Measurements from ENCODE around the gene BRI3BP.
A peak's percentile ranks its signal among the peaks of the same experiment; 100 is the strongest.

Gene BRI3BP

DNA sequence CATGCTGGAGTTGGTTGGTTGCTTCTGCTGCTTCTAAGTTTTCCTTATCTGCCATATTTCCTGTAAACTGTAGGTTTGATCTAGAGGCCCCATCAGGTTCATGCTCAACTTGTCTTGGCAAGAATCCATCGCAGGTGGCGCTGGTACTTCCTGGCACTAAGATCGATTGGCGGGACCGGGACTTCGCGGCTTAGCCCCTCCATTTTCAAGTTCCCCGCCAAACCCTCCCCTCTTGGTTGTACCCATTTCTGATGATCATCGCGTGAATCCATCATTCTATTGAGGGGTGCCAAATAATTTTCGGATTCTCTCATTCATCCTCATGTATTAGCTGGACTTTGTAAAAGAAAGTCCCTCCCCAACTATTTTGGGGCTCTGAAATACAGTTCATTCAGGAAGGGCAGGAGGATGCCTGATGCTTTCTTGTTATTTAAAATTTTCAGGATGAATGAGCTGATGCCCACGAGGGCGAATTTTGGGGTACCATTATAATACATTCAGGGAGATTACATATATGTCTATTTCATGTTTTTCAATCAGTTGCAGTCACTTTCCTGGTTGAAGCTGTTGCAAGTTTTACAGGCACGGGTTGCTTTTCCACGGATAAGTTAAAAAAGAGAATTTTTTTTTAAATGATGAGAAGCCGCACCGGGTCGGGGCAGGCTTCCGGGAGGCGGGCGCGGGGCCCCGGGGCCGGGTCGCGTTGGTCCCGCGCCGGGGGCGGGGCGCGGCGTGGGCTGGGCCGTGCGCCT lies 395 bp upstream of the BRI3BP start:
- Mint-ChIP-seq H3K4me1 (ENCODE audit: low read depth in 2 of 2) (peaks cover 26 to 33% of the 10 kb centered on the region in 2 donors), H3K27me3 (no peaks in the 10 kb centered on the region), H3K36me3 (ENCODE audit: insufficient read depth) (peaks cover 14% of the 10 kb centered on the region), H3K4me3 (peak overlapping the region; percentile 88 to 92), H3K9me3 (no peaks in the 10 kb centered on the region), H3K27ac (peak overlapping the region in 1 of 2 donors; percentile 76)
- DNase-seq (peak; percentile 74 to 76 (median 76)), ATAC-seq (replicated peaks) (peak; percentile 73)

DNA sequence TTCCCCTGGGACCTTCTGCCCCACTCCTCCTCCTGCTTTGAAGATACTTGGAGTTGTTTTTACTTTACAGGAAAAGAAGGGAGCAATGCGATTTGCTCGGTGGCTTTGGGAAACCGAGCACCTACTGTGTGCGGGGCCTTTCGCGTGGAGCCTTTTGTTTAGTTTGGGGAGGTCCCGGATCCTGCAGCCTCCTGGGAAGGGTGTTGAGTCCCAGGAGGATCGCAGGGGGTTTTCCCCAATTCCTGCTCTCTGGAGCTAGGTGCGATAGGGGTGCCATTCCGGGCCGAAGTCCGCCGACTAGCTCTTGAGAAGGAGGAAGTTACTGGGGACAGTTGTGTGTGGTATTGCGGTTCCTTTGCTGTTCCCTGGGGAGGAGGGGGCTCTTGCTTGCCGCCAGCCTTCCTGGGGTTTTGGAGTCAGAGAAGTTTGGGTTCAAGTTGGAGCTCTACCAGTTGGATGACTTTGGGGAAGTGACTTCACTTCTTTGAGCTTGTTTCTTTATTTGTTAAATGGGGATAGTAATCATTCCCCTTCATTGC lies 1.1 kb downstream of the BRI3BP start:
- Mint-ChIP-seq H3K4me3 (peak overlapping the region; percentile 88 to 90), H3K4me1 (ENCODE audit: low read depth in 2 of 2) (peaks cover 18 to 21% of the 10 kb centered on the region in 2 donors), H3K36me3 (ENCODE audit: insufficient read depth) (peaks cover 8% of the 10 kb centered on the region), H3K27me3 (no peaks in the 10 kb centered on the region), H3K9me3 (no peaks in the 10 kb centered on the region), H3K27ac (peak overlapping the region; percentile 6 to 60)
- ATAC-seq (replicated peaks) (no peak), DNase-seq (no peak)

DNA sequence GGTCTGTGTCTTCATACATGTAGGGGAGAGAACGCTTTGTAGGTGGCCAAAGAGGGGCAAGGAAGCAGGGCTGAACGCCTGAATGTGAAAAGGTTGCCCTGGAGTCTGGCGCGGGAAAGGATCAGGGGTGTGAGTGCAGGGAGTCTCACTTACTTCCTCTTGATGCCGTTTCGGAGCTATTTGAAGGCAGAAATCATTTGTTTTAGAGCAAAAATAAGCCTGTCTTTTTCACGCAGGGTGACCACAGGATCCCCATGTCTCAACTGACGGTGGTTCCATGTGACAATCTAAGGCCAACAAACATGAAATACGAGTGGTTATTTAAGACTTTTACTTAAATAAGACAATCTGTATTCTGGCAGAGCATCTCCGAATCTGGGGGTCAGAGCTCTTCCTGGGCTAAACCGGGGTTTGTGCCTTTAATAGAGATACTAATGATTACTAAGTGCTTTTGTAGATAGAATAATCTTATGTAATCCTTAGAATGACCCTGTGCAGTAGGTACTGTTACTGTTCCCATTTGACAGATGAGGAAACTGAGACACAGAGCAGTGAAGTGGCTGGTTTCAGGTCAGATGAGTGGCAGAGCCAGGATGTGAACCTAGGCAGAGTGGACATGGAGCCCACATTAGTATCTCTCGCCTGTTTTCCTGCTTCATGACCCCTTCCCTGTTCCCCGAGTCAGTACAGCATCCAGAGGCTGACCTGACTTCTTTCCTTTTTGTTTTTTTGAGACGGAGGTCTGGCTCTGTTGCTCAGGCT lies 1.9 kb downstream of the BRI3BP start:
- H3K27ac Mint-ChIP-seq, result peak overlapping the region in 1 of 2 donors; percentile 60

DNA sequence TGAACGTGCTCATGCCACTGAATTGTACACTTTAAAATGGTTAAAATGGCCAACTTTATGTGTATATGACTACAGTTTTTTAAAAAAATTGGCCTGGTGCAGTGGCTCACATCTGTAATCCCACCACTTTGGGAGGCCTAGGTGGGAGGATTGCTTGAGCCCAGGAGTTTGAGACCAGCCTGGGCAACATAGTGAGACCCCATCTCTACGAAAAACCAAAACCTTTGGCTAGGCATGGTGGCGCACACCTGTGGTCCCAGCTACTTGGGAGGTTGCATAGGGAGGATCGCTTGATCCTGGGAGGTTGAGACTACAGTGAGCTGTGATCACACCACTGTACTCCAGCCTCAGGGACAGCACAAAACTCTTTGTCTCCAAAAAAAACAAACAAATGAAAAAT lies 5.3 kb downstream of the BRI3BP start:
- H3K9me3 Mint-ChIP-seq, result no peaks in the 10 kb centered on the region
- H3K4me3 Mint-ChIP-seq, result no peak overlapping the region
- H3K27ac Mint-ChIP-seq, result no peak overlapping the region
- H3K4me1 Mint-ChIP-seq (ENCODE audit: low read depth in 2 of 2), result peaks cover 20 to 21% of the 10 kb centered on the region in 2 donors
- H3K27me3 Mint-ChIP-seq, result no peaks in the 10 kb centered on the region
- DNase-seq (no peak), ATAC-seq (replicated peaks) (no peak)
- H3K36me3 Mint-ChIP-seq (ENCODE audit: insufficient read depth), result peaks cover 3% of the 10 kb centered on the region

More for the DNA sequence above, 1.9 kb downstream of the BRI3BP start:
- ATAC-seq (replicated peaks) (no peak), DNase-seq (no peak)
- peaks cover 18 to 26% of the 10 kb centered on the region in 2 donors for H3K4me1 Mint-ChIP-seq (ENCODE audit: low read depth in 2 of 2)
- H3K36me3 Mint-ChIP-seq (ENCODE audit: insufficient read depth), result peaks cover 3% of the 10 kb centered on the region
- H3K27me3 Mint-ChIP-seq, result no peaks in the 10 kb centered on the region
- H3K9me3 Mint-ChIP-seq, result no peaks in the 10 kb centered on the region
- peak overlapping the region; percentile 88 to 90 for H3K4me3 Mint-ChIP-seq

DNA sequence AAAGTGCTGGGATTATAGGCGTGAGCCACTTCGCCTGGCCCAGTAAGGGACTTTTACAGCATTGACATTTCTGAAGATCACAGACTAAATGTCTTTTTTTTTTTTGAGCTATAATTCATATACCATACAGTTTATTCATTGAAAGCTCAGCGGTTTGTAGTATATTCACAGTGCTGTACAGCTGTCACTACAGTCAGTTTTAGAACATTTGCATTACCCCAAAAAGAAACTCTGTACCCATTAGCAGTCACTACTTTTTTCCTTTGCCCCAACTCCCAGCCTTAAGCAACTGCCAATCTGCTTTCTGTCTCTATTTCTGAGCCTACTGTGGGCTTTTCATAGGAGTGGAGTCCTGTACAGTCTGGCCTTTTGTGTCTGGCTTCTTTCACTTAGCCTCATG lies 8.2 kb downstream of the BRI3BP start:
- Mint-ChIP-seq H3K4me3 (no peak overlapping the region), H3K27me3 (no peaks in the 10 kb centered on the region), H3K36me3 (ENCODE audit: insufficient read depth) (no peaks in the 10 kb centered on the region), H3K4me1 (ENCODE audit: low read depth in 2 of 2) (peaks cover 6 to 9% of the 10 kb centered on the region in 2 donors), H3K27ac (no peak overlapping the region), H3K9me3 (no peaks in the 10 kb centered on the region)
- ATAC-seq (replicated peaks) (no peak), DNase-seq (no peak)

DNA sequence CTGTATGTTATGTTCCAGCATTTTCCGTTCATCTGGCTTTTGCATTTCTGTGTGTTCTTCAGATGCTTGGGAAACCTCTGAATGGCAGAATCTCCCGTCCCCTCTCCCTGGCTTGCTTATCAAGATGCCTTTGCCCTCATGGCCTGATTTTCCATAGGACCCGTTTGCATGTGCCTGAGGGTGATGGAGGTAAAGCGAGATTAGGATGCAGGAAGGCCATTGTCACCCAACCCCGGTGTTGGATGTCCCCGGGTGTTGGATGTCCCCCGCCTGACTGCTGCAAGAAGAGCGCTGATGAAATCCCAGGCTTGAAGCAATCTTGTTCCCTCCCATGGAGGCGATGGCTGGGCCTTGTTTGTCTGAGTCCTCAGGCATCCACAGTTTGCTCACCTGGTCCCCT lies 9.6 kb downstream of the BRI3BP start:
- Mint-ChIP-seq H3K27ac (no peak overlapping the region), H3K36me3 (ENCODE audit: insufficient read depth) (no peaks in the 10 kb centered on the region), H3K9me3 (no peaks in the 10 kb centered on the region), H3K4me1 (ENCODE audit: low read depth in 2 of 2) (peaks cover 6 to 9% of the 10 kb centered on the region in 2 donors), H3K27me3 (no peaks in the 10 kb centered on the region), H3K4me3 (no peak overlapping the region)
- ATAC-seq (replicated peaks), result no peak
- DNase-seq, result no peak

DNA sequence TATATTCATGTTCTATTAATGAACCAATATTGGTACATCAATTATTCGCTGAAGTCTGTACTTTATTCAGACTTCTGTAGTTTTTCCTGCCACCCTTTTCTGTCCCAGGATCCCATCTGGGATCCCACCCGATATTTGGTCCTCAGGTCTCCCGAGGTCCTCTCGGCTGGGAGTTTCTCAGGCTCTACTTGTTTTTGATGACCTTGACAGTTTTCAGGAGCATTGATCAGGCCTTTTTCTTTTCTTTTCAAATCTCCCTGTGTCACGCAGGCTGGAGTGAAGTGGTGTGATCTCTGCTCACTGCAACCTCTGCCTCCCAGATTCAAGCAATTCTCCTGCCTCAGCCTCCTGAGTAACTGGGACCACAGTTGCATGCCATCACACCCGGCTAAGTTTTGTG lies 11.2 kb downstream of the BRI3BP start:
- ATAC-seq (replicated peaks) (no peak), DNase-seq (no peak)
- Mint-ChIP-seq H3K27ac (no peak overlapping the region), H3K36me3 (ENCODE audit: insufficient read depth) (peaks cover 2% of the 10 kb centered on the region), H3K4me3 (no peak overlapping the region), H3K4me1 (ENCODE audit: low read depth in 2 of 2) (peaks cover 6 to 9% of the 10 kb centered on the region in 2 donors), H3K27me3 (no peaks in the 10 kb centered on the region), H3K9me3 (no peaks in the 10 kb centered on the region)

DNA sequence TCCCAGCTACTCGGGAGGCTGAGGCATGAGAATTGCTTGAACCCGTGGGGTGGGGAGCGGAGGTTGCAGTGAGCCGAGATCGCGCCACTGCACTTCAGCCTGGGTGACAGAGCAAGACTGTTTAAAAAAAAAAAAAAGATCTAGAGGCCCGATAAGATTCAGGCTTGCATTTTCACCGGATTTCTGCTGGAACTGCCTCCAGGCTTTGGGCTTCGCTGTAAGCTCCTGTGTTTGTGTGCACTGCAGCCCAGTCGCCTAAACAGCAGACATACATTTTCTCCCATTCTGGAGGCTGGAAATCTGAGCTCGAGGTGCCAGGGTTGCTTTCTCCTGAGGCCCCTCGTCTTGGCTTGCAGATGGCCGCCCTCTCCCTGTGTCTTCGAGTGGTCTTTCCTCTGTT lies 12.2 kb downstream of the BRI3BP start:
- Mint-ChIP-seq H3K4me3 (no peak overlapping the region), H3K4me1 (ENCODE audit: low read depth in 2 of 2) (peaks cover 1 to 3% of the 10 kb centered on the region in 2 donors), H3K9me3 (no peaks in the 10 kb centered on the region), H3K27me3 (no peaks in the 10 kb centered on the region), H3K27ac (no peak overlapping the region), H3K36me3 (ENCODE audit: insufficient read depth) (peaks cover 7% of the 10 kb centered on the region)
- DNase-seq (no peak), ATAC-seq (replicated peaks) (no peak)

DNA sequence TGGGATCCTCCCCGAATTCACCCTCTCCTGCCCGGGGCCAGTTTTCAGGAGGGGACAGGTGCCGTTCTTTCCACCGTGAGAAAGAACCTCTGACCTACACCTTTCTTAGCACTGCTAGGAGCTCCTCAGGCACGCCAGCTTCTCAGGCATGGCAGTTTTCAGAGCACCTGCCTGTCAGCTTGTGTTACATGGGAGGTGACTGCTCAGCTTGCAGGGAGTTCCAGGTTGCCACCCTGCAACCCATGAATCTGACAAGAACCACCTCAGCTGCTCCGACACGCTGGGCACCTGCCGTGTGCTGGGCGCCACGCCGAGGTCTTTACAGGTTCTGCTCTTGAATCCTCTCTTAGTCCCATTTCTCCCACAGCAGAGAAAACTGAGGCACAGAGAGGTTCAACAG lies 12.9 kb downstream of the BRI3BP start:
- ATAC-seq (replicated peaks) (no peak), DNase-seq (no peak)
- Mint-ChIP-seq H3K27ac (no peak overlapping the region), H3K9me3 (no peaks in the 10 kb centered on the region), H3K4me3 (no peak overlapping the region), H3K36me3 (ENCODE audit: insufficient read depth) (peaks cover 7% of the 10 kb centered on the region), H3K27me3 (no peaks in the 10 kb centered on the region), H3K4me1 (ENCODE audit: low read depth in 2 of 2) (peaks cover 0 to 3% of the 10 kb centered on the region in 2 donors)

DNA sequence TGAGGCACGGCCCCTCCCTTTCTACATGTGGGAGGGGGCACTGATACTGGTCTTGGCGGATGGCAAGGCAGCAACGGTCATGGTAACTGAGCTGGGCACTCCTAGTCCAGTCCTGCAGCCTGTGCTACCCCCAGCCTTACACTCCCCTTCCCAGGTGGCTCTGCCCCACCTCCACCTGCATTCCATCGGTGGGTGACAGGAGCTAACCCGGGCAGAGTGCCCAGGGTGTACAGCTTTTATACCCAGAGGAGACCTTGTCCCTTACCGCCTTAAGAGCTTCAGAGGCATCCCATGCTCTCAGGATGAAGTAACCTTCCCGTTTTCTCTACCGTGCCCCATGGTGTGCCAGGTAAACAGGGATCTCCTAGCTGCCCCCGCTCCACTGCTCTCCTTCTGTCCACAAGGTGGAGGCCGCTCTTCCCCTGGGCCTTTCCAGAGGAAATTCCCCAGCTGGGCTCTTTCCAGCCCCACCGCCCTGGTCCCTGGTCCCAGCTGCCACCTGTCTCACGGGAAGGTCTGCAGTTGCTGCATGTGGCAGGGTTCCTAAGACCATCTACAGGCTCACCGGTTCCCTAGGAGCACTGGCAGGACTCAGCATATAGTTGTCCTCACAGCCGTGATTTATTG lies 20.5 kb downstream of the BRI3BP start:
- peak overlapping the region in 1 of 2 donors; percentile 31 for H3K27ac Mint-ChIP-seq
- ATAC-seq (replicated peaks), result no peak
- DNase-seq, result no peak

DNA sequence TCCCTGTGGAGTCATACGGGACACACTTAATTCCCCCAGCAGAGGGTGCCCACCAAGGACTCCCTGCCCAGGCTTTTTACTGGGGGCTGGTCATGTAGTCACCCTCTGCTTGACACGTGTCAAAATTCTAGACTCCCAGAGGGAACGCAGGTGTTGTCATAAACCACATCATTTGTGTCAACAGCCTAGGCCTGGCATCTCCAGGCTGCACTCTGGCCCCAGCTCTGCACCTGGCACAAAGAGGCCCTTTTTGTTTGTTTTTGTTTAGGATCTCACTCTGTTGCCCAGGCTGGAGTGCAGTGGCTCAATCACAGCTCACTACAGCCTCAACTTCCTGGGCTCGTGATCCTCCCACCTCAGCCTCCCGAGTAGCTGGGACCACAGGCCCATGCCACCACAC lies 21.1 kb downstream of the BRI3BP start:
- H3K4me1 Mint-ChIP-seq (ENCODE audit: low read depth in 2 of 2), result no peaks in the 10 kb centered on the region
- no peaks in the 10 kb centered on the region for H3K9me3 Mint-ChIP-seq
- H3K27ac Mint-ChIP-seq, result no peak overlapping the region
- H3K27me3 Mint-ChIP-seq, result no peaks in the 10 kb centered on the region
- peaks cover 4% of the 10 kb centered on the region for H3K36me3 Mint-ChIP-seq (ENCODE audit: insufficient read depth)
- no peak overlapping the region for H3K4me3 Mint-ChIP-seq
- DNase-seq, result no peak
- no peak for ATAC-seq (replicated peaks)

More for the DNA sequence above, 20.5 kb downstream of the BRI3BP start:
- H3K36me3 Mint-ChIP-seq (ENCODE audit: insufficient read depth), result peaks cover 6% of the 10 kb centered on the region
- H3K4me3 Mint-ChIP-seq, result no peak overlapping the region
- H3K27me3 Mint-ChIP-seq, result no peaks in the 10 kb centered on the region
- no peaks in the 10 kb centered on the region for H3K9me3 Mint-ChIP-seq
- H3K4me1 Mint-ChIP-seq (ENCODE audit: low read depth in 2 of 2), result no peaks in the 10 kb centered on the region

DNA sequence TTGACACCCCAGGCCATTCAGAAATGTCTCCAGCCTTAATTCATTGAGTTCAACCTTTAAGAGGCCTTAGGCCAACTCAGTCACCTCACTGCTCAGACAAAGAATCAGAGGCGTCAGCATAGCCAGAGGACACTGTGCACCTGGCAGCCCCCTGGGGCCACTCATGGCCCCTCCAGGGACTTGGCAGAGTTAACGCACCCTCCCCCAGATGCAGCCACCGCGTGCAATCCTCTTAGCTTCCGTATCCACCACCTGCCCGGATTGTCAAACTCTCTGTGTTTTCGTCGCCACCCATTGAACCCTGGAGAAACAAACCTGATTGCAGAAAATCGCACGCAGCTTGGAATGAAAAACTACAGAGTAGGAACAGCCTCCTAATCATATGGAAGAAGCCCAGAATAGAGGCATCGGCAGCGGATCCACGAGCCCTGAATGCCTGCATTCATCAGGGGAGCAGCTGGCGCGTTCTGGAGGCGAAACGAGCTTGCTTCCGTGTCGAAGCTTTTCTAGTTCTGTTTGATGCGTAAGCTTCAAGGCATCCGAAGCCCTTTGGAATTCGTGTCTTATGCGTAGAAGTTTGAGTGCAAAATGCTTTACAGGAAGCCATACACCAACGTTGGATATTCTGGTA lies 22.4 kb downstream of the BRI3BP start:
- DNase-seq, result no peak
- Mint-ChIP-seq H3K36me3 (ENCODE audit: insufficient read depth) (no peaks in the 10 kb centered on the region), H3K27me3 (no peaks in the 10 kb centered on the region), H3K27ac (peak overlapping the region in 1 of 2 donors; percentile 66), H3K4me3 (no peak overlapping the region), H3K9me3 (no peaks in the 10 kb centered on the region), H3K4me1 (ENCODE audit: low read depth in 2 of 2) (no peaks in the 10 kb centered on the region)
- no peak for ATAC-seq (replicated peaks)

DNA sequence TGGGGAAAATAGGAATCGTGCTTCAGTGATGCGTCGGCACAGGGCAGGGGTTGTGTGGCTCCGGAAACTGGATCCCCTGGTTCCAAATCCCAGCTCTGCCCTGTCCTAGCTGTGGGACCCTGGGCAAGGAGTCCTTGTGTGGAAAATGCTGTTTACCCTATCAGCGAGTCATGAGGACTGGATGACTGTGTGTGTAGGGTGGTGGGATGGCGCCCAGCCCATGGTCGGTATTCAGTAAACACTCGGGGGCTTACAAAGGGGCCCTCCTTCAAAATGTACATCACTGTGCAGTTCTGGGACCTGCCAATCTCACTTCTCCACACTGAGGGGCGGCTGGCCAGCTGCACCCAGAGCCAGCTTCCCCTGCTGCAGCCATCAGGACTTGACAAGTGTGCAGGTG lies 24.4 kb downstream of the BRI3BP start:
- H3K9me3 Mint-ChIP-seq, result no peaks in the 10 kb centered on the region
- H3K27ac Mint-ChIP-seq, result no peak overlapping the region
- DNase-seq (no peak), ATAC-seq (replicated peaks) (no peak)
- H3K4me3 Mint-ChIP-seq, result no peak overlapping the region
- H3K36me3 Mint-ChIP-seq (ENCODE audit: insufficient read depth), result no peaks in the 10 kb centered on the region
- H3K27me3 Mint-ChIP-seq, result no peaks in the 10 kb centered on the region
- no peaks in the 10 kb centered on the region for H3K4me1 Mint-ChIP-seq (ENCODE audit: low read depth in 2 of 2)
